ENCODE measurements around the gene BASP1.
"Not testable (repeated sequence)": the region's sequence is repeated elsewhere in the genome, so short reads cannot be mapped to it uniquely, and the experiment has no call there.

BASP1 gene

GRCh38 chr5:17294639-17295311, 77.3 kb downstream of the BASP1 start:
- DNase-seq = no peak

- DNase-seq = no peak
Measured at GRCh38 chr5:17295671-17296070, 78.2 kb downstream of the BASP1 start.

- DNase-seq = no peak
Measured at GRCh38 chr5:17302106-17302505, 84.7 kb downstream of the BASP1 start.

GRCh38 chr5:17302604-17303003, 85.2 kb downstream of the BASP1 start:
- no peak for DNase-seq

- DNase-seq = no peak
Measured at GRCh38 chr5:17304282-17304681, 86.9 kb downstream of the BASP1 start.

GRCh38 chr5:17305017-17305416, 87.6 kb downstream of the BASP1 start:
- DNase-seq = no peak

- no peak for DNase-seq
Measured at GRCh38 chr5:17305964-17306725, 88.7 kb downstream of the BASP1 start.

- DNase-seq = no peak
Measured at GRCh38 chr5:17306726-17307091, 89.3 kb downstream of the BASP1 start.

GRCh38 chr5:17307440-17307839, 90.0 kb downstream of the BASP1 start:
- not testable (repeated sequence) for DNase-seq

GRCh38 chr5:17308326-17309065, 91.1 kb downstream of the BASP1 start:
- DNase-seq = no peak

GRCh38 chr5:17309462-17309861, 92.0 kb downstream of the BASP1 start:
- DNase-seq = no peak

GRCh38 chr5:17310502-17310901, 93.1 kb downstream of the BASP1 start:
- not testable (repeated sequence) for DNase-seq

- not testable (repeated sequence) for DNase-seq
Measured at GRCh38 chr5:17311811-17312210, 94.4 kb downstream of the BASP1 start.

- no peak for DNase-seq
Measured at GRCh38 chr5:17312358-17312757, 94.9 kb downstream of the BASP1 start.

GRCh38 chr5:17314907-17315471, 97.6 kb downstream of the BASP1 start:
- no peak for DNase-seq

GRCh38 chr5:17315710-17316221, 98.3 kb downstream of the BASP1 start:
- DNase-seq = no peak

GRCh38 chr5:17316970-17317459, 99.6 kb downstream of the BASP1 start:
- no peak for DNase-seq

GRCh38 chr5:17317473-17317872, 100.0 kb downstream of the BASP1 start:
- no peak for DNase-seq

- DNase-seq = not testable (repeated sequence)
Measured at GRCh38 chr5:17319095-17319494, 101.7 kb downstream of the BASP1 start.

GRCh38 chr5:17325770-17326599, 108.6 kb downstream of the BASP1 start:
- DNase-seq = no peak
